ENCODE results near the gene ERCC8. TPM values are rescaled to one million over a fixed set of nuclear protein-coding genes. Genes with fewer than 3 reads are reported as not detected.

The ERCC8 gene
- total and polyA plus RNA-seq, 2 of the 8 experiments (the other 6 are each of a cell fraction or from before 2014, with no cell fraction given): 17.3 TPM

DNA sequence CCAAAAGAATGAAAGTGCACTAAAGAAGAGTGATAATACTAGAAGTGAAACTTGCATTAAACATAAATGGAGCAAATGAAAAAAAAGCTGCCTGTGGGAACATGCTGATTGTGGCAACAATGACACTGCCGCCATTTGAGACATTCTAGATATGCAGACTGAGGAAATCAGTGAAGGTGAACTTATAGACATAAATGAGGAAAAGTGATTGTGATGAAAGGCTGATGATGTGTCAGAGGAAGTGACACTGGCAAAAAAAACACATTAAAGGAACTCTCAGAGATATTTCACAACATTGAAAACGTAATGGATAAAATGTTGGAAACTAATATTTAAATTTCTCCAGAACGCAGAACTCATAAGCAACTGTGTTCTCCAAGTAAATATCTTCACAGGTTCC, 1.2 kb downstream of the ERCC8 start (continued):
- no peak for TF ChIP-seq POLR2A (IDR thresholded peaks at IDR 0.05; ENCODE audit: control extremely low read depth in 1 of 2, low read depth in 2 of 2, low read length in 2 of 2)
- no peak for TF ChIP-seq EP300 (IDR thresholded peaks at IDR 0.05; ENCODE audit: borderline replicate concordance in 1 of 2, low read depth in 2 of 2, low read length in 2 of 2)
